Choroid plexus epithelial cell (primary cell): ENCODE results near the gene PARD6A.

Source experiments
- DNase-seq: peaks from one replicate; pipeline ENCODE4 v3.0.0-alpha.2; 2010; ENCODE audit warnings: low read depth
- H3K4me3 ChIP-seq: 2 replicates; pipeline ENCODE4 v1.5.1; 2011; ENCODE audit warnings: low read depth, mild to moderate bottlenecking, control low read depth, low read length, moderate library complexity
- TF ChIP-seq, protein P1 (sequence below): conservative IDR thresholded peaks from 2 replicates; pipeline ENCODE4 v1.5.1; 2011; ENCODE audit warnings: low read depth, mild to moderate bottlenecking, control low read depth, inconsistent platforms, low read length, moderate library complexity

PARD6A gene

DNA sequence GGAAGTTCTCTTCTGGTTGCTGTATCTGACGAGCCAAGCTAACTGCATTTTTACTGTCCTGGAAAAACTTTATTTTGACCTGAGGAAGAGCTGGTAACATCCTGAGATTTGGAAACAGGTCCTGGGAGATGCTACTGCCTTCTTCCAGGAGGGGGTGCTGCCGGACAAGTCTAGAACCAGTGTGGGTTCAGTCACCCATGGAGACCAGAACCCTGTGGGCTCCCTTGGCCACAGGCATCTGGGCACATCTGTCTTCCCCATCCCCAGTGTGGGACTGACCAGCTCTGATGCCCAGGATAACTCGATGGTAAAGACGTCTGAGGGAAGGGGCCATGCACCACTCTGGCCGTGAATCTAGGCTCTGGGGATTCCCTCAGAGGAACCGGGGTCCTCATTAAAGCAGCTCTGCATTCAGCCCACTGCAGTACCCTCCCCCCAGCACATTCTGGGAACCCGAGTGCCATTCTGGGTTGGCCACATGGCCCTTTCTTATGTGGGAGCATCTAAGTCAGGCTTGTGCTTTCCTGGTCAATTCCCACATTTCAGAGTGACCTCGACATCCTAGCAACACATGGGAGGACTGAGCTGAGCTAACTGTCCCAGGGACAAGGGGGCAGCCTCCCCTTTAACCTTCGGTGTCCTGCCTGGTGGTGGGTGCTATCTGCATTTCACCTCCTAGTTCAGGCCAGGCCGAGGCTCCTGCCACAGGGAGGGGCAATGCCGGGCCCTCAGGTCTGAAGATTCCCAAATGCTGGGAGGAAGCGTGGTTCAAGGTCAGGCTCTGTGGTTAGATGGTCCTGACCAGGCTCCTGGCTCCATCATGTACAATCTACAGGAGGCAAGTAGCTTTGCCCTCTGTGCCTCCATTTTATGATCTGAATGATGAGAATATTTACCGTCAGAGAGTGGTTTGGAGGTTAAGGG, 12.2 kb downstream of the PARD6A start:
- no peak overlapping the region for H3K4me3 ChIP-seq
- TF ChIP-seq, protein P1, sequence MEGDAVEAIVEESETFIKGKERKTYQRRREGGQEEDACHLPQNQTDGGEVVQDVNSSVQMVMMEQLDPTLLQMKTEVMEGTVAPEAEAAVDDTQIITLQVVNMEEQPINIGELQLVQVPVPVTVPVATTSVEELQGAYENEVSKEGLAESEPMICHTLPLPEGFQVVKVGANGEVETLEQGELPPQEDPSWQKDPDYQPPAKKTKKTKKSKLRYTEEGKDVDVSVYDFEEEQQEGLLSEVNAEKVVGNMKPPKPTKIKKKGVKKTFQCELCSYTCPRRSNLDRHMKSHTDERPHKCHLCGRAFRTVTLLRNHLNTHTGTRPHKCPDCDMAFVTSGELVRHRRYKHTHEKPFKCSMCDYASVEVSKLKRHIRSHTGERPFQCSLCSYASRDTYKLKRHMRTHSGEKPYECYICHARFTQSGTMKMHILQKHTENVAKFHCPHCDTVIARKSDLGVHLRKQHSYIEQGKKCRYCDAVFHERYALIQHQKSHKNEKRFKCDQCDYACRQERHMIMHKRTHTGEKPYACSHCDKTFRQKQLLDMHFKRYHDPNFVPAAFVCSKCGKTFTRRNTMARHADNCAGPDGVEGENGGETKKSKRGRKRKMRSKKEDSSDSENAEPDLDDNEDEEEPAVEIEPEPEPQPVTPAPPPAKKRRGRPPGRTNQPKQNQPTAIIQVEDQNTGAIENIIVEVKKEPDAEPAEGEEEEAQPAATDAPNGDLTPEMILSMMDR: peak; percentile 91

DNA sequence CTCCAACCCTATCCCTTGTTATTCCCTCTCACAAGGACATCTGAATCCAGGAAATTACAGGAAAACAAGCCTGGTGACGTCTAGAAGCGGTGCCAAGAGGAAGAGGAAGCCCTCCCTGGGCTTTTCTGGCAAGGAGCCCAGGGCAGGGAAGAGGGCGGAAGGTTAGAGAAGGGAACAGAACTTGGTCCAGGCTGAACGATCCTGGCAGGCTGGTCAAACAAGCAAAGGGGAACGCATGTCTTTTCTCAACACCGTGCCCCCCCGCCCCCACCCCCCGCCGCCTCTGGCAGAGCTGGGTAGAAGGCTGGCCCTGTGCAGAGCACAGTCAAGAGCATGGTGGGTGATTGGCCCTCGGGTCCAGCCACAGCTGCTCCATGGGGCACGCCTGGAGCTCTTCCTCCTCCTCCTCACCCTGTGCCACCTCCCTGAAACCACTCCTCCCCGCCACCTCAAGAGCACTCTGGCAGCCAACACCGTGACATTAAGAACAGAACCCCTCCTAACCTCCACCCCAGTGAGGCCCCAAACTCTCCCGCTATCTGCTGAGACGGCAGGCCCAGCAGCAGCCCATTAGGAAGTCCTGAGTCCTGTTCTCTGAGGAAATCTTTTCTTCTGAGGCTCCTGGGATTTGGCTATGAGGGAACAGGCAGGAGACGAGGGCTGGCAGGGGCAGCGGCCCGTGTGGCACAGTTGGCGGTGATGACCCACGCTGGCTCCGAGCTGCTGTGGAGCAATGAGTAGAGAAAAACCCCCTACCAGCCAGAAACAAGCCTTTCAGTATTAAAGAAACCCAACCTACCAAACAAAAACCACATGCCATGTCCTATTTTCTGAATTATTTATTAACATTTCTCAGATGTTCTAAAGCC, 13.2 kb downstream of the PARD6A start:
- DNase-seq: peak; percentile 42
- TF ChIP-seq, protein P1: no peak
- no peak overlapping the region for H3K4me3 ChIP-seq

More for the DNA sequence above, 12.2 kb downstream of the PARD6A start:
- peak; percentile 84 for DNase-seq

DNA sequence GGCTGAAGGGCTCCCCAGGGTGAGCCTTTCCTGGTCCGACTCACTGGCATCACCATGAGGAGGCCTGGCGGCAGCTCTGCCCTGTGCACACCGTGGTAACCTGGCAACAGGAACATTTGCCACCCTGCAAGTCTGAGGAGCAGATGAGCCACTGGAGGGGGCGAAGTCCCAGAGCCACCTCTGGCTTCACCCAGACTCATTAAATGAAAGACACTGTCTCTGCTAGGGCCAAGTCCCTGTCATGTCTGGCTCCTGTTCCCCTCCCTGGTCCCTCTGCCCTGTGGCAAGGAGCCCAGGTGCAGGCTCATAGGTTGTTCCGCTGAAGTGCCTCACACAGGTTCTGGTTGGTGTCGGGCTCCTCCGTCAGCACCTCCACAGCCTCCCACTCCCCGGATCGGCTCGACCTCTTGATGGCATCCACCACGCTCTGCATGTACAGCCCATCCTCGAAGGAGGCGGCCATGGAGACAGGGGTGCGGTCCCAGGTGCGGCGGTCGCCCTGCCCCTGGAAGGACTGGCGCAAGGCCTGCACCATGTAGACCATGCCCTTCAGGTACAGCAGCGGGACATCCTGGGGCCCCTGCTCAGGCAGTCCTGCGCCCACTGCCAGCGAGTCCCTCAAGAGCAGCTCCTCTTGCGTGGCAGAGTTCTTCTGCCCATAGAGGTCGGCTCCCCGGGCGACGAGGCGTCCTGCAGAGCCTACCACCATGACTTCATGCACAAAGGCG, 14.3 kb downstream of the PARD6A start:
- TF ChIP-seq, protein P1: no peak
- H3K4me3 ChIP-seq: no peak overlapping the region
- DNase-seq: no peak

DNA sequence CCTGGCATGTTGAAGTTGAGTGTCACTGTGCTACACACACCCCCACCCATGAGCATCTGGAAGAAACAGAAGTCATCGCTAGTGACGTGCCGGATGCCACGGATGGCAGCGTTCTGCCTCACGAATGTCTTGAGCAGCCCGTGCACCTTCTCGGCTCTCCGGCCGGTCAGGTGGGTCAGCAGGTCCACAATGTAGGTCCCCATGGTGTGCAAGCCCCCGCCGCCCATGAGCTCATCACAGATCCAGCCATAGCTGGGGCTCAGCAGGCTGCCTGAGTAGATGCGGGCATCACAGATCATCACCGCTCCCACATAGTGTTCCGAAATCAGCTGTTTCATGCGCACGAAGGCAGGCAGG, 14.8 kb downstream of the PARD6A start:
- TF ChIP-seq, protein P1: no peak
- H3K4me3 ChIP-seq: no peak overlapping the region
- no peak for DNase-seq

DNA sequence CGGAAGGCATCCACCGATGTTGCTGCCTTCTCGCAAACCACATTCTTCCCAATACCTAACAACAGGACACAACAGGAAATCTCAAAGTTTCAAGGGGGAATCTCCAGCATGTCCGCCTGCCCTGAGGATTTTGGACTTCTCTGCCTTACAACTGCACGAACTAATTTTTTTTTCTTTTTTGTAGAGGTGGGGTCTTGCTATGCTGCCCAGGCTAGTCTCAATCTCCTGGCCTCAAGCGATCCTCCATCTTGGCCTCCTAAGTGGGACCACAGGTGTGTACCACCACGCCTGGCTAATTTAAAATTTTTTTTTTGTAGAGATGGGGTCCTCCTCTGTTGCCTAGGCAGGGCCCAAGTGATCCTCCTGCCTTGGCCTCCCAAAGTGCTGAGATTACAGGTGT, 15.2 kb downstream of the PARD6A start:
- TF ChIP-seq, protein P1: no peak
- no peak for DNase-seq
- no peak overlapping the region for H3K4me3 ChIP-seq

DNA sequence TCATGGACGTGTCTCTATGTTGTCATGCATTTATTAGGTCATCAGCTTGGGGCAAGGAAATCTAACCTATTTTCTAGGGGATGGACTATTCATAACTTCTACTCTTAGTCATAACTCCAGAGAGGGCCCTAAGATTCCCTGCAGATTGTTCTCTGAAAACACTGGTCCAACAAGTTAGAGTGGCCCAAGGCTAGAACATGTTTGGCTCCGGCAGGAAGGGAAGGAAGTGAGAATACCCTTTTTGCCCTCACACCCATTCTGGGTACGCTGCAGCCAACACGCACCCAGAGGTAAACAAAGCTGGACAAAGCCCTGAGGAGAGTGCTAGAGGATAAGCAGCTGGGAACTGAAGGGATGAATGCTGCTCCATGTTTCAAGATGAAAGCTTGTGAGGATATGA, 15.8 kb downstream of the PARD6A start:
- TF ChIP-seq, protein P1: no peak
- DNase-seq: no peak
- no peak overlapping the region for H3K4me3 ChIP-seq
